Measurements from ENCODE around the gene JAZF1.

Gene JAZF1

DNA sequence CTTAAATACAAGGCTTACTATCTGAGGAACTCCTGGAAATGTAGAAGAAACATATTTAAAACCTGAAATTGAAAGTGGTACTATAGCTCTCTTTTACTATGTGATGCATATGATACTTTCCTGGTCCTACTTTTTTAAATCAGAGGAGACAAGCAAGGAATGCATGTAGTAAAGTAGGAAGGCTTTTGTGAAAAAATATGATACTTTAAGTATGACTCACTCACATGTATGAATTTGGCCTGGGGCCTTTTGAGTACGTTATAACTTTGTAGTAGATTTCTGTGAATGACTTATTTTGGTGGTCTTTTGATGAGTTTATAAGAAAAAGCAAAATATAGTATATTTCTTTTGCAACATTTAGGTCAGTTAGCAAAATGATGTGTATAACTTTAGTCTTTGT lies 386.8 kb downstream of the JAZF1 start:
- no peak for DNase-seq

DNA sequence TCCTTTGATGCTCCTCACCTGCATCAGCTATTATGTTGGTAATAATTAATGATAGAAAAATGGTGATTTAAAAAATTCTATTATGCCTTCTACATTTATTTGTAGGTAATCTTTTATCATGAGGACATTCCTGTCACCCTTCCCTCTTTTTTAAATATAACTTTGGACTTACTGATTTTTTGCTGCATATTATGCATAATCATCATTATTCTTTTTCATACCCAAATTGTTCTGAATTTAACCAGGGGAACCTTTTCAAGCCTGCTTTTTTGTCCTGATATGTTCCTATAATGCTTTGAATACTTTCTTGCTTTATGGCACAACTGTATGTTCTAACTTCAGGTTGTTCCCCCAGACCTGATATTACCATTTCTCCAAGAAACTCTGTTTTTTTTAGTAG lies 392.2 kb downstream of the JAZF1 start:
- DNase-seq = no peak

DNA sequence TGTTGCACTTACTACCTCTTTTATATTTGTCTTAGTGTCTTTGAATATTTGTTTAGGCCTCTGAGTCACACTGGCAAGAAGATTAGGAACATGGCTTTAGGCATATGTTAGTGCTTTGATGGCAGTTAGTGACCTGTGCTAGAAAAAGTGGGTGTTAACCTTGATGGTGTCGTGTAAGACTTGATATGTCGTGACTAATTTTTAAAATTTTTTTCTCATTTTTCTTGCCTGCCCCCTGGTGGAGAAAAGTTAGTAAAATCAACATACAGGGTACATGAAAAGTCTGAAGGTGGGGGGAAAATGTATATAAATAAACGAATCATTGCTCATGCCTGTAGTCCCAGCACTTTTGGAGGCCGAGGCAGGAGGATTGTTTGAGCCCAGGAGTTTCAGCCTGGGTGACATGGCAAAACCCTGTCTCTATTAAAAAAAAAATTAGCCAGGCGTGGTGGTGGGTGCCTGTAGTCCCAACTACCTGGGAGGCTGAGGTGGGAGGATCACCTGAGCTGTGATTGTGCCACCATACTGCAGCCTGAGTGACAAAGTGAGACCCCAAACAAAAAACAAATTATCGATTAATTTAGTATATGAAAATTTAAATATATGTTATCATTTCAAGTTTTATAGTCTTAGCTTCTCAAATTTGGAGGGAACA lies 396.1 kb downstream of the JAZF1 start:
- no peak for DNase-seq

DNA sequence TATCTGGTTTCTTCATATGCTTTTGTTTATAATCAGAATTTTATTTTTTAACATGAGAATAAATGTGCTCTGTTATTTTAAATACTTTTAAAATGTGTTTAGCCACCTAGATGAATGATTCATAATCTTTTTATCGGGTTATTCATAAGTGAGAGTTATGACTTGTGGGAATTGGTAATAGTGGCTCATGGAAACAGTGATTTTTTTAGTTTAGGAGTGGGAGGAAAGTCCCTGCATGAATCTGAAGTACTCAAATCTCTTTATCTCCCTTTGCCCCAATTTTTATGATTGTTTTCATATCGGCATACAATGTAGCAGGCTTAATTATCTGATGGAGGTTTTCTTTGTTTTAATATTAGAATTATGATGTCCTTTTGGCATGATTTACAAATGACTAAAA lies 397.7 kb downstream of the JAZF1 start:
- DNase-seq = no peak

- DNase-seq = no peak
Measured at GRCh38 chr7:27781188-27781587, 399.4 kb downstream of the JAZF1 start.

Data from DMS79 treated with DMSO at 0.1 percent for 48 hours (cell line).